H9 (cell line): Measurements from ENCODE around the gene RNASE8. TPM values are rescaled to one million over a fixed set of nuclear protein-coding genes. Genes with fewer than 3 reads are reported as not detected.
A peak's percentile ranks its signal among the peaks of the same experiment; 100 is the strongest.

Experiments
- DNase-seq: peaks from one replicate; pipeline ENCODE4 v3.0.0-alpha.2; 2017
- H2AFZ ChIP-seq: one replicate; pipeline ENCODE4 v1.6.1; 2013; ENCODE audit warnings: mild to moderate bottlenecking, low read length, control low read depth, moderate library complexity
- H2AK5ac ChIP-seq: 2 replicates; pipeline ENCODE4 v1.6.1; 2013; ENCODE audit warnings: low read length, control low read depth, mixed read lengths; ENCODE audit not compliant: insufficient read length
- H2BK120ac ChIP-seq: one replicate; pipeline ENCODE4 v1.6.1; 2013; ENCODE audit warnings: low read depth, mild to moderate bottlenecking, low read length, control low read depth, inconsistent platforms; ENCODE audit not compliant: poor library complexity, severe bottlenecking
- H2BK12ac ChIP-seq: 2 replicates; pipeline ENCODE4 v1.6.1; 2013; ENCODE audit warnings: low read length, control low read depth, mixed read lengths, low read depth; ENCODE audit not compliant: insufficient read length
- H2BK15ac ChIP-seq: 2 replicates; pipeline ENCODE4 v1.6.1; 2013; ENCODE audit warnings: low read depth, low read length, control low read depth
- H2BK20ac ChIP-seq: one replicate; pipeline ENCODE4 v1.6.1; 2013; ENCODE audit warnings: low read depth, mild to moderate bottlenecking, low read length, control low read depth, inconsistent platforms; ENCODE audit not compliant: poor library complexity, severe bottlenecking
- H2BK5ac ChIP-seq: 2 replicates; pipeline ENCODE4 v1.6.1; 2013; ENCODE audit warnings: low read length, control low read depth, mixed read lengths; ENCODE audit not compliant: insufficient read length
- H3K14ac ChIP-seq: 2 replicates; pipeline ENCODE4 v1.6.1; 2013; ENCODE audit warnings: low read length, control low read depth; ENCODE audit not compliant: insufficient read depth
- H3K18ac ChIP-seq: 2 replicates; pipeline ENCODE4 v1.6.1; 2013; ENCODE audit warnings: low read depth, mild to moderate bottlenecking, mixed read lengths, low read length, control low read depth; ENCODE audit not compliant: insufficient read length
- H3K23ac ChIP-seq: 2 replicates; pipeline ENCODE4 v1.6.1; 2013; ENCODE audit warnings: low read length, control low read depth, mixed read lengths, low read depth; ENCODE audit not compliant: insufficient read length
- H3K23me2 ChIP-seq: 2 replicates; pipeline ENCODE4 v1.6.1; 2013; ENCODE audit warnings: low read depth, mild to moderate bottlenecking, mixed read lengths, low read length, control low read depth; ENCODE audit not compliant: insufficient read length, poor library complexity, severe bottlenecking
- H3K27ac ChIP-seq: 2 replicates; pipeline ENCODE4 v1.5.1; 2013; ENCODE audit warnings: low read length, control low read depth, mixed read lengths, low read depth; ENCODE audit not compliant: insufficient read length
- H3K27me3 ChIP-seq: 2 replicates; pipeline ENCODE4 v1.6.1; 2013; ENCODE audit warnings: low read length, control low read depth, inconsistent platforms; ENCODE audit not compliant: insufficient read depth
- H3K4ac ChIP-seq: 2 replicates; pipeline ENCODE4 v1.6.1; 2013; ENCODE audit warnings: low read depth, mild to moderate bottlenecking, control low read depth, inconsistent platforms, low read length, moderate library complexity
- H3K4me1 ChIP-seq: 2 replicates; pipeline ENCODE4 v1.6.1; 2013; ENCODE audit warnings: low read length, control low read depth, inconsistent platforms; ENCODE audit not compliant: insufficient read depth
- H3K4me2 ChIP-seq: 2 replicates; pipeline ENCODE4 v1.6.1; 2013; ENCODE audit warnings: low read length, control low read depth, mixed read lengths; ENCODE audit not compliant: insufficient read length, insufficient read depth
- H3K56ac ChIP-seq: 2 replicates; pipeline ENCODE4 v1.6.1; 2013; ENCODE audit warnings: low read depth, mild to moderate bottlenecking, mixed read lengths, low read length, control low read depth; ENCODE audit not compliant: insufficient read length
- H3K79me1 ChIP-seq: 2 replicates; pipeline ENCODE4 v1.6.1; 2013; ENCODE audit warnings: low read depth, mild to moderate bottlenecking, moderate library complexity, low read length, control low read depth, inconsistent platforms; ENCODE audit not compliant: insufficient read depth, poor library complexity, severe bottlenecking
- H3K79me2 ChIP-seq: 2 replicates; pipeline ENCODE4 v1.6.1; 2013; ENCODE audit warnings: low read length, control low read depth, inconsistent platforms; ENCODE audit not compliant: insufficient read depth
- H3K9ac ChIP-seq: 2 replicates; pipeline ENCODE4 v1.6.1; 2013; ENCODE audit warnings: low read length, control low read depth, mixed read lengths; ENCODE audit not compliant: insufficient read length; ENCODE audit errors: extremely low read depth
- H3K9me3 ChIP-seq: one replicate; pipeline ENCODE4 v1.6.1; 2013; ENCODE audit warnings: low read depth, low read length, inconsistent platforms; ENCODE audit not compliant: control insufficient read depth
- H3T11ph ChIP-seq: one replicate; pipeline ENCODE4 v1.6.1; 2013; ENCODE audit warnings: mild to moderate bottlenecking, low read length, control low read depth, inconsistent platforms
- H4K20me1 ChIP-seq: one replicate; pipeline ENCODE4 v1.6.1; 2013; ENCODE audit not compliant: control insufficient read depth, insufficient read length, insufficient read depth
- H4K5ac ChIP-seq: 2 replicates; pipeline ENCODE4 v1.6.1; 2013; ENCODE audit warnings: low read depth, mild to moderate bottlenecking, mixed read lengths, low read length, control low read depth; ENCODE audit not compliant: insufficient read length
- H4K8ac ChIP-seq: replicated peaks from 2 replicates; pipeline ENCODE4 v1.6.1; 2013; ENCODE audit warnings: low read length, control low read depth, mixed read lengths, low read depth; ENCODE audit not compliant: insufficient read length
- H4K91ac ChIP-seq: 2 replicates; pipeline ENCODE4 v1.6.1; 2013; ENCODE audit warnings: low read depth, mild to moderate bottlenecking, moderate library complexity, mixed read lengths, low read length, control low read depth; ENCODE audit not compliant: insufficient read length
- H3K27ac Mint-ChIP-seq, 3 experiments: 2 replicates in 2 of 3; 3 replicates in 1 of 3; pipeline ENCODE4 v1.8.0; 2020 to 2021; ENCODE audit warnings: mixed read lengths in 3 of 3, mild to moderate bottlenecking in 1 of 3, moderate library complexity in 1 of 3
- H3K27me3 Mint-ChIP-seq: 2 replicates; pipeline ENCODE4 v1.8.0; 2021; ENCODE audit warnings: low read depth, mild to moderate bottlenecking, moderate library complexity, mixed read lengths
- H3K36me3 Mint-ChIP-seq, 3 experiments: 2 replicates in 2 of 3; 3 replicates in 1 of 3; pipeline ENCODE4 v1.8.0; 2020 to 2021; ENCODE audit warnings: low read depth in 3 of 3, mixed read lengths in 3 of 3; ENCODE audit not compliant: insufficient read depth in 1 of 3
- H3K4me1 Mint-ChIP-seq, 2 experiments: 2 replicates each; pipeline ENCODE4 v1.8.0; 2020; ENCODE audit warnings: mixed read lengths in 2 of 2
- H3K4me3 Mint-ChIP-seq, 2 experiments: 2 replicates in 1 of 2; 3 replicates in 1 of 2; pipeline ENCODE4 v1.8.0; 2020 to 2021; ENCODE audit warnings: mild to moderate bottlenecking in 2 of 2, mixed read lengths in 2 of 2, moderate library complexity in 1 of 2
- H3K9me3 Mint-ChIP-seq, 2 experiments: 2 replicates in 1 of 2; 3 replicates in 1 of 2; pipeline ENCODE4 v1.8.0; 2020; ENCODE audit warnings: mild to moderate bottlenecking in 2 of 2, mixed read lengths in 2 of 2, moderate library complexity in 1 of 2
- CTCF ChIP-seq: fragments of 200-600 bp; sonication (generic); conservative IDR thresholded peaks from 3 replicates; pipeline ENCODE4 v1.8.0; 2021; ENCODE audit warnings: antibody characterized with exemption, mild to moderate bottlenecking
- WGBS: extraction: QIAGEN DNeasy Blood & Tissue Kit; methylation state at CpG from one replicate; pipeline ENCODE4 v1.1.7; 2013; ENCODE audit warnings: missing lambda C conversion rate, low lambda C conversion rate, mixed read lengths; ENCODE audit not compliant: insufficient read length; ENCODE audit errors: extremely low coverage; 5-methylcytosine and 5-hydroxymethylcytosine counted together
- total RNA-seq: library from RNA; stranded (reverse); gene quantifications from 2 replicates; pipeline ENCODE4 v1.2.1, GENCODE V29; 2021

Gene RNASE8
- total RNA-seq, 1 experiment from 2014 or later: not detected

- Mint-ChIP-seq H3K4me3 (peak overlapping the region in 1 of 2 experiments; percentile 8; a peak in 2 of 5 replicates), H3K36me3 (peaks cover 60 to 88% (median 81%) of the 10 kb centered on the region in 3 experiments), H3K4me1 (peaks cover 23 to 24% of the 10 kb centered on the region in 2 experiments), H3K27ac (peak overlapping the region; percentile 17 to 34 (median 32); a peak in 6 of 7 replicates), H3K27me3 (peaks cover 2% of the 10 kb centered on the region; the same call in 1 of the 2 replicates), H3K9me3 (no peaks in the 10 kb centered on the region; a peak in 3 of 5 replicates)
- Histone ChIP-seq H3K27me3 (no peaks in the 10 kb centered on the region), H4K8ac (no peak overlapping the region), H2BK20ac (no peak overlapping the region), H3K9ac (no peak overlapping the region), H2BK120ac (no peak overlapping the region), H2BK5ac (no peak overlapping the region), H4K20me1 (no peaks in the 10 kb centered on the region), H4K5ac (no peak overlapping the region), H3K18ac (no peak overlapping the region), H2BK15ac (no peak overlapping the region), H3K23me2 (no peaks in the 10 kb centered on the region), H4K91ac (no peak overlapping the region), H3K23ac (no peak overlapping the region), H3T11ph (no peak overlapping the region), H3K79me1 (no peaks in the 10 kb centered on the region), H3K14ac (no peak overlapping the region), H3K9me3 (no peaks in the 10 kb centered on the region), H3K4me1 (no peaks in the 10 kb centered on the region; the same call in 1 of the 2 replicates), H3K27ac (no peak overlapping the region), H3K4me2 (no peak overlapping the region), H3K79me2 (no peaks in the 10 kb centered on the region), H2AFZ (no peak overlapping the region), H3K4ac (no peak overlapping the region), H2AK5ac (no peak overlapping the region), H3K56ac (no peak overlapping the region), H2BK12ac (no peak overlapping the region)
- DNase-seq: no peak
- TF ChIP-seq CTCF: no peak
- WGBS: no CpG with 5 or more reads among the region's 4 CpGs
These were observed 29.3 kb downstream of the RNASE8 start for GRCh38 chr14:21086908-21087293.
